Stimulated activated CD4-positive, alpha-beta T cell treated with anti-CD3 and anti-CD28 coated beads, Interleukin-2, amount 100 ng/mL, for 24 hours (primary cell): Measurements from ENCODE around the gene GFRA1.

ENCODE experiments used
- DNase-seq, 2 donors: peaks; one replicate each; pipeline ENCODE4 v3.0.0-alpha.2; 2020

The GFRA1 gene

DNA sequence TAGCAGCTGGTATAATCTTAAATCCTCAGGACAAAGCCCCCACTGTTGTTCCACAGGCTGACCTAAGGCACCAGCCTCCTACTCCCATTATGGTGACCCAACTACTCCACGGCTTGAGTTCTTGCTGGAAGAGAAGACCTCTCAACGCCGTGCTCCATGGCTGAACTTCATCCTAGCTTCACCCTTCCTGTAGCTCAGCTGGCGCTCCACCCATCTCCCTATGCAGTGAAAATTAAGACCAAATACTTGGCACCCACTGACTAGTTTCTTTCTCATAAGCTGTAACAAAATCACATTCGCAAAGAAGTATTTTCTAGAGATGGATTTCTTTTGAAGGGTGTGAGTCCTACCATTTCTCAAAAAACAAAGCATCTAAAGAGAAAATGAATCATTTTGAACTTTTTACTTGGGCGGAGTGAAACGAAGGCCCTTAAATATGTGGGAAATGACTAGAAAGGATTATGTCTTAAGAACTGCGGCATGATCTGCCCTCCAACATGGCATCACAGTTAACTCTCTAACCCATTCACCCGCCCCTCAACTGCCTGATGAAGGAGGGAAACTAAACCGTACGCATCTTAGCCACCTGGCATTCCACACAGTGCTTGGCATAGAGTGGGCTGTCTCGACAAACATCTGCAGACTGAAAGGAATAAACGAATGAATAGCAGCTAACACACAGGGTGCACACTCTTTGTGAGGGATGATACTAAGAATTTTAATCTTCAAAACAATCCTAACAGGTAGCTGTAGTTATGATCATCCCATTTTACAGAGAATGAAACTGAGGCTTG is 32.7 kb downstream of the GFRA1 start:
- no peak for DNase-seq

GRCh38 chr10:116239229-116239628 is 33.8 kb downstream of the GFRA1 start:
- DNase-seq: no peak

DNA sequence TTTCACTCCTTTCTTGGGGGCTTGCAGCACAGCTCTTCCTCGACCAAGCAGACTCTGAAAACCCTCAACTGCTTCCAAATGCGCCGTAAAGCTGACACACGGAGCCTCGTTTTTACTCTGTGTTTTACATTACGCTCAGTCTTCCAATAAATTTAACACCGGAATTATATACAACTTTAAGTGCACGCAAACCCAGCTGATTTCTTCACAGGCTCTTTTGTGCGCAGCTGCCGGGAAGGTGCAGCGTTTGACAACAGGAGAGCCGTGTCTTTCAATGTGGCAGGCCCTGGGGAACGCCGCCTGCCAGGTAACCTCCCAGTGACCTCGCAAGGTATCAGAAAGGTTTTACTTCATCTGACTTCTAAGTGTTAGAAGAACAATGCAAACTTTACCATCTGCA is 35.0 kb downstream of the GFRA1 start:
- no peak for DNase-seq

DNA sequence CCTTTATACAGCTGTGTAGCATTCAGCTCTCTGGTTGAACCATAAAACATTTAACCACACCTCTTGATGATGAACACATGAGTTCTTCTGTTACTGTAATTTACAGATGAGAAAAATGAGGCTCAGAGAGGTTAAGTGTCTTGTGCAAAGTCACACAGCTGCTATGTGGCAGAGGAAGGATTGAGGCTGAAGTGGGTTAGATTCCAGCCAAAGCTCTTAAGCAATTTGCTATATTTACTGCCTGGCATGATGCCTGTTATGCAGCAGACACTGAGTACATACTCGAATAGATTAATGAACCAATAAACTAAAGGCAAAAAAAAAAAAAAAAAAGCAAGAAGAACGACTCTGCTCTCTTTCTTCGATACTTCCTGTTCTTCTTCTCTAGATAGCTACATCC is 35.7 kb downstream of the GFRA1 start:
- DNase-seq: no peak

DNA sequence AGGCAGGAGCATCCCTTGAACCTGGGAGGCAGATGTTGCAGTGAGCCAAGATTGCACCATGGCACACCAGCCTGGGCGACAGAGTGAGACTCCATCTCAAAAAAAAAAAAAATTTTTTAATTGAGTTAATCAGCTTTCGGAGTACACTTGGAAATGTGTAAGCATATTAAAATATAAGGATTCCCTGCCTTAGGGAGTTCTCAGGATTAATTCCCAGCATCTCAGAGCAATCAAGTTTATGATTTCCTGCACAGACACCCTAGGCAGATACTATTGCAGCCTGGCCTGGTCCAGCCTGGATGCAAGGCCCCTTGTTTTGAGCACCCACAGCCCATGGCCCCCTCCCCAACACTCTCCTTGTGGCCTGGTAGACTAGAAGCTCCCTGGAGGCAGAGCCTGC is 39.8 kb downstream of the GFRA1 start:
- no peak for DNase-seq

DNA sequence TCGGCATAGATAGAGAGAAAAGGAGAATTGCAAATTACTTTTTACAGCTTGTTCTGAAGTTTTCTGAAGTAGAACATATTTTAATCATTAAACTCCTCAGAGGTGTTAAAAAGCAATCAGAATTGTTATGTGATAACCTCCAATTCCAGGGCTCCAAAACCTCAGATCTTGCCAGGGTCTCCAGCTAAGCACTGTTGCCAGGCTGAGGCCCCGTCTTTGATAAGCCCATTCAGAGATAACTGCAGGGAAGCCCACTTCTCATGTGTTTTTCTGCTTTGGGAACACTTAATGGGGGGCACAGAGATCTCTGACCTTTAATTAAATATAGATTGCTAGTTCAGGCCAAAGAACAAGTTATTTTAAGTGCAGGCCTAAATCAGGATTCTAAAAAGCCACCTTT is 40.4 kb downstream of the GFRA1 start:
- no peak for DNase-seq

GRCh38 chr10:116226766-116227165 is 46.2 kb downstream of the GFRA1 start:
- DNase-seq: no peak

GRCh38 chr10:116226053-116226452 is 47.0 kb downstream of the GFRA1 start:
- no peak for DNase-seq

DNA sequence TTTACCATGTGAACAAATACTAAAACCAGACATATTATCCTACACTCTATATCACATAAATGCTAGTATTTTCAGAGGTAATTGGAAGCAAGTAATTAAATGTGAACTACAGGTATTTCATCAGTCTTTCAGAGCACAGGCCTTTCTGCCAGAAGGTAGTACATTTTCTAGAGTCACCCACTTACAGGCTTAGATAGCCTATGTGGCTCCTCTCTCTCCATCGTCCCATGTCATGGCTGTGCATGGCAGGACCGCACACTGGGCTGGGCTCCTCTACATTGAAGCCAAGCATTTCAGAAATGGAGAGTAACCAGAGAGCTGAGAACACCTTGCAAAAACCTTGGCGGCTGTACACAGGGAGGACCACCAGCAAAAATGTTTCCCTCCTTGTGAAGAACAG is 49.7 kb downstream of the GFRA1 start:
- DNase-seq: no peak

DNA sequence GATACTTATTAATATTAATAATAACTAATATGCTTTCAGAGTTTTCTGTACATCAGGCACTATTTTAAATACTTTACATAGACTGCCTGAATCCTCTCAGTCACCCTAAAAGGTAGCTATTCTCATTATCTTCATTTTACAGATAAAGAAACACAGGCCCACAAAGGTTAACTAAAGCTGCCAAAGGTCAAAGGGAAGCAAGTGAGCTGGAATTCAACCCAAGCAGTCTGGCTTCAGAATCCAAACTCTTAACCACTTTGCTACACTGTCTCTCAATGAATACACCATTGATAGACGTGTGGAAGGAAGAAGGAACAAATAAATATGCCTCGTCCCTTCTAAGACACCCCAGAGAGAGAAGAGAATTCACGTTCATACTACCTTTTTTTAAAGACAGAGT is 52.0 kb downstream of the GFRA1 start:
- no peak for DNase-seq

- no peak for DNase-seq
These were observed 56.3 kb downstream of the GFRA1 start for GRCh38 chr10:116216676-116217075.

- no peak for DNase-seq
These were observed 57.4 kb downstream of the GFRA1 start for GRCh38 chr10:116215651-116216050.

DNA sequence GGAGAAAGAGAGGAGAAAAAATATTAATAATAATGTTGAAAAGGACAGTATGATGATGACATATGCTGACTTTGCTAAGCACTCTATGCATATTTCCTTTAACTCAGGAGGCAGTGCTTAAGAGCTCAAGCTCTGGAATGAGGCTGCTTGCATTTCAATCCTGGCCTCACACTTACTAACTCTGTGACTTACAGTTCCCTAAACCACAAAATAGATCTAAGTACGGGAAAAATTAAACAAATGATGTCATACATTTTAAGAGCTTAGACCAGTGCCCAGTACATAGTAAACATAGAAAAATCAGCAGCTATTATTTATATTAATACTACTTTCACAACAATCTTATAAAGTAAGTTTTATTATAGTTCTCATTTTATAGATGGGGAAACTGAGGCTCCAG is 61.3 kb downstream of the GFRA1 start:
- DNase-seq: no peak

DNA sequence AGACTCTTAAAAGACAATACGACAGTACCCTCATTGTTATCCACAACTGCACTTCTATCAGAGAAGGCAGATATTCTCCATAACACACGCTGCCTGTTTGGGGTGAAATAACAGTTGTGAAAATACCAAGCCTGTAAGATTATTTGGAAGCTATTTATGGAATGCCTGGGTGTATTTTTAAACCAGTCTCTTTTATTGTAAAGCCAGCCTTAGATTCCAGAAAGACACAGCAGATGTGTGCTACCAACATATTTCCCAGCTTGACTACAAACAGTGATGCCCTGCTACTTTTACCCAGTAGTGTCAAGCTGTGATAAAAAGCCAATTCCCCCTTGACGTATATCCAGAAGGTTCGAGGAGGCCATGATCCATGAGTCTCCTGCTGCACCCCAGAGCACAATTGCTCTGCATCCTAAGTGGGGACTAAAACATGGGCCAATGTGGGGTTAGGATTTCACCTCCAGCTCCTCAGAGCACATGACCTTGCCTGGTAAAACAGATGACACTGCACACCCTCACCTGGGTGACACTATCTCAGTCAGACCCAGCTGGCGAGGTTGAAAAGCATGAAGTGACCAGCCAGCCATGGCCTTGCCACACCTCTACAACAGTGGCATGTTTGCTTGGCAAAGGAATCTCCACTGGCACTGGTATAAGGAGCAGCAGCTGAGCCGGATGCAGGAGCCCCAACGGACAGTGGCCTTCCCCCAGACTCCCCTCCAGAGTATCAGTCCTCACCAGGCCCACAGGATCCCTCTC is 62.2 kb downstream of the GFRA1 start:
- no peak for DNase-seq

DNA sequence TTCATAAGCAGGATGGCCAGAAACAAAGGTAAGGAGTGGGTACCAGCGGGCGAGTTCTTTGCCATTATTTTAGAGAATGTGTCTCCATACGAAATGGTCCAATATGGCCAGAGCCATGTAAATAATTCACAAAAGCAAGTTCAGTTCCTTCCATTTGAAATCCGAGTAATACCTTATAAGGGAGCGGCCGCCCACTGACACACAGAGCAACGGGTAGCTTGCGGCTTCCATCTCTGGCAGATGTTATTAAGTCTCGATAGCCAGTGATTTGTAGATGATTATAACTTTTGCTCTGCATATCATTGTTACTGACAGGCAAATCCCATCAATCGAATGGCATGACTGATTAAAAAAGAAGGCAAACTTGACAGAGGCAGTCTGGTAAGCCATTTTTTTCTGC is 63.2 kb downstream of the GFRA1 start:
- DNase-seq: no peak

DNA sequence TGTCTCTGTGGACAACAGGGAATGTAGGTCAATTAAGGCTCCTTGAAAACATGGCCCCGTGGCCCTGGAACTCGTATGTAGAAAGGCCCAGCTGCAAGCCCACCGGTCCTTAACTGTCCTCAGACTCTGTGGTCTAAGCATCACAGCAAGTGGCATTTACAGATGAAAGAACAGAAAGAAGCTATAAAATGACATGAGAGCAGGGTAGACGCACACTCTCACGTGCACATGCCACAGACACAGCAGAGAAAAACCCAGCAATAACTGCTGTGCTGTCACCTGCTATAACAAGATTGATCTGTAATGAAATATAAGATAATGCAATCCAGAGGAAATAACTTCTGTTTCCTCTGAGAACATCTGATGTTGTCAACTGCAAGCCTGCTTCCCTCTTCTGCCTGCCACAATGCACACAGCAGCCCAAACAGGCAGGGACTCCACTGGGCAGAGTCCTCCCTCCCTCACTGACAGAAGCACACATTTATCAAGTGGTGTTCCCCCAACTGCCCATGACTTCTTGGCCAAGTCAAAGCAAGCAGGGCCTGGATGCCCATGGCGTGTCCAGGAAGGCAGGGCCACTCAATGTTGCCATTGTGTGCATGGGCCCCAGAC is 63.9 kb downstream of the GFRA1 start:
- no peak for DNase-seq

DNA sequence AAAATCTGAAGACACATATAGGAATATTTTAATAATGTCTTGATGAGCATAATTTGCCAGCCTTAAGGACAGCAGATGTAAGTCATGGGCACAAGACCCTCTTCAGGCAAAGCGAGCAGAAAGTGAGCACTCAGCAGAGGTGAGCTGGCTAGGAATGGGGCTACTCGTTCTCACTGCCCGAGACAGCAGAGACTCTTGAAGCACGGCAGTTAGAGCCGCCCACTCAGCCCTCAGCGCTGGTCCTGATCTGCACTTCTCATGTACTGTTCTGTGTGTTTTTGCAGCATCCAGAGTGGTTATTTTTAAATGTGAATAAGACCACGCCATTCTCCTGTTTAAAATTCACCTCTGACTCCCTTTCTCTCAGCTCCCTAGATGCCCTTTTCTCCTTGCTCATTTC is 65.3 kb downstream of the GFRA1 start:
- DNase-seq: no peak

DNA sequence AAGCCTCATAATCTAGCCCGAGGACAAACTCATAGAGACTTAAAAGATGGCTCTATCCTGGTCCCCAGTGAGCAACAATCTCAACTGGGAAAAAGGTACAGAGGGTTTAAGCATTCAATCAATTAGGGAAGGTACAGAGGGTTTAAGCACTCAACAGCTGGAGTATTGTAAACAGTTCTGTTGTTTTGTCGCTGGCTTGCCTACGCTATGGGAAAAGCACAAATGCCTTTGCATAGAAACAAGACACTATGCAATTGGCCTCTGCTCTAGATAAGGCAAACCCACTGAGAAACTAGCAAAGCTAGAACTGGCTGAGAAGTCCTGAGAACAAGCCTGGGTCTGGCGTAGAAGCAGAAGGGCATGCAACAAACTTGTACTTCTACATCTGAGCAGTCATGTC is 69.3 kb downstream of the GFRA1 start:
- no peak for DNase-seq

GRCh38 chr10:116201670-116202430 is 71.2 kb downstream of the GFRA1 start:
- no peak for DNase-seq

DNA sequence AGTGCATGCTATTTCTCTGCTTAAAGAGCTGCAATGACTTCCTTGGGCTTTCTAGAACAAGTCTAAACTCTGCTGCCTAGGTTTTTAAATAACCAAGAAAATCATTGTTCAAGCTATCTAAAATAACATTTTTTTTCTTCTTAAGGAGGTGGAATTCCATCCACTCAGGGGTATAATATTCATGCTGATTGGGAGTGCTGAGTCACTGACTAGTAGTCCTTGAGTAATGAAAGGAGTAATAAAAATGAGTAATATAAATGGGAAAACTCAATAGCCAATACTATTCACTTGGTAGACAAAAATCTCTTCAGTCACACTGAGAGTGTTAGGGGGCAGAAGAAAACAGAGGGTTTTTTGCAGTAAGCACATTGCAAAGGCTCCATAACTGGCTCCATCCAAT is 72.0 kb downstream of the GFRA1 start:
- DNase-seq: no peak

- no peak for DNase-seq
These were observed 74.3 kb downstream of the GFRA1 start for GRCh38 chr10:116198676-116199035.

DNA sequence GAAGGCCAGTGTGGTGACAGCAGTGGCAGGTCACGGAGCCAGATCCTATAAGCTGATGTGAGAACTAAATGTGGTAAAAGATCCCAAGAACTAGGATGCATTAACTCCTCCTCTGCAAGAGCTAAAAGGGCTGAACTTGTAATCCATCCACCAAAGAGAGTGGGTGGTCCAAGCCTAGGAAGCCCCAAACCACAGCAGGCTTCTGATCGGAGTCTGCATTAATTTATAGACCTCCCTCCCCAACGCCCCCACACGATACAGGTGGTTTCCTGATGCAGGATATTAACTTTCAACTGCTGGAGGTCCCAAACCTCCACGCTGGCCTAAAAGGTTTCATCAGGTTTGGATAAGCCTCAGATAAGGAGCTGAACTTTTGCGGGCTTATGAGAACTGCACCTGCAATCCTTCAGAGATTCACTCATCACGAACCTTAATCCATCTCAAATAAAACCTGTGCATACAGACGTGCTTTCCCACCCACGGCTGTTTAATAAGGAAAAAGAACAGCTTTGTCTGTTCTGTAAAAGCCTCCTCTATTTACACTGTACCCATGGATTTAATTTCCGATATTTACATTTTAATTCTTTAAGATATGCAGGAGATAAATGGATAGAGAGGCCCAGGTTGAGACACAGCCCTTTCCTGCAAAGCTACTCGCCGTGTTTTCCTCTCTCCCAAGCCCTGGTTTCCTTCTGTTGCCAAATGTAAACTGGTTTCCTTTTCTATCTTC is 74.9 kb downstream of the GFRA1 start:
- no peak for DNase-seq

DNA sequence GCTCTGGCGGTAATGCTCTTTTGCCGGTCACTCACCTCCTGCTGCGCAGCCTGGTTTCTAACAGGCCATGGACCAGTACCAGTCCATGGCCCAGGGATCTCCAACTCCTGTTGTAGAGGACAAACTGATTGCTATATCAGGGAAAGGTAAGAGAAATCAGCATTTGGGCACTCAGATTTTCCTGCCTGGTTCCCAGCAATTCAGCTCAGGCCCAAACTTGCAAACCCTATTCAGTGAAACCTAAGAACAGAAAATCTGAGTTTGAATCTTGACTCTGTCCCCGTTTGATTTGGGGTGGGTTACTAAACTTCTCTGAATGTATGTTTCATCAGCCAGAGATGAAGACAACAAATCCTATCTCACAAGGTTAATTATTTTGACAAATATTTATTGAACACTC is 77.4 kb downstream of the GFRA1 start:
- DNase-seq: no peak
